Measurements from ENCODE around the gene SAG.

GRCh38 chr2:233363744-233364235 lies 56.2 kb downstream of the SAG start:
- TF ChIP-seq CTCF (IDR thresholded peaks at IDR 0.05) (no peak), POLR2A (IDR thresholded peaks at IDR 0.05) (no peak), POLR2AphosphoS5 (IDR thresholded peaks at IDR 0.05) (no peak)

Measured in breast epithelium (tissue), 3 donors.